Measurements from ENCODE around the gene TXNDC2. TPM values are rescaled to one million over a fixed set of nuclear protein-coding genes. Genes with fewer than 3 reads are reported as not detected.

TXNDC2 gene
- total and polyA plus RNA-seq, 9 of the 15 experiments (the other 6 are each of a cell fraction or from before 2014, with no cell fraction given), result 1.2 to 4.9 (median 2.3) TPM

- H3K4me3 ChIP-seq, result no peak overlapping the region
- BruUV-seq (replicated peaks), result no TSS peak
- peaks cover 24% of the 10 kb centered on the region for H3K9me3 ChIP-seq (replicated peaks; ENCODE audit: control insufficient read depth, insufficient read depth, low read depth, low read length)
- peaks cover 11% of the 10 kb centered on the region; the same call in 2 of the 3 replicates for H3K36me3 ChIP-seq (ENCODE audit: control insufficient read depth, insufficient read depth, low read length)
- no peaks in the 10 kb centered on the region for H4K20me1 ChIP-seq (replicated peaks; ENCODE audit: control insufficient read depth, insufficient read depth, low read length)
- H3K4me1 ChIP-seq (replicated peaks in 1 of 2; ENCODE audit: control insufficient read depth in 2 of 2, insufficient read depth in 2 of 2, low read length in 2 of 2), result peaks cover 14 to 46% of the 10 kb centered on the region in 2 experiments
- H3K27me3 ChIP-seq (ENCODE audit: control insufficient read depth in 2 of 2, insufficient read depth in 2 of 2, low read length in 2 of 2), result no peaks in the 10 kb centered on the region
- peak overlapping the region; percentile 48 for H2AFZ ChIP-seq (ENCODE audit: low read depth, low read length)
- H3K79me2 ChIP-seq (ENCODE audit: control insufficient read depth, insufficient read depth, low read length), result peaks cover 3% of the 10 kb centered on the region; the same call in 1 of the 3 replicates
- ChIA-PET CTCF (ENCODE audit: low intra/inter-chr PET ratio) (no interaction called here), POLR2A (interaction anchor here (0.6 to 1.3 kb wide), 3 partner anchors 9 to 48 kb away, joined by 3 read pairs; no protein-coding TSS in a partner anchor)
- no peaks in the 10 kb centered on the region for H3K9me1 ChIP-seq (ENCODE audit: control insufficient read depth, insufficient read depth, low read length)
- WGBS (ENCODE audit: insufficient coverage, low coverage, missing lambda C conversion rate), result 53% methylated on average over 4 of the region's 4 CpGs
- peak; percentile 62 for FAIRE-seq
- in situ Hi-C loops (cut with MboI) (no loop called here), intact Hi-C loops (cut with micrococcal nuclease) (no loop called here)
- ATAC-seq, result no peak
- H3K4me2 ChIP-seq (ENCODE audit: insufficient read depth, low read length), result peak overlapping the region; percentile 16
- H3K9ac ChIP-seq (ENCODE audit: insufficient read depth in 1 of 2, low read depth in 2 of 2, low read length in 2 of 2), result no peak overlapping the region
- peak in 1 of 4 experiments; percentile 55 for DNase-seq (ENCODE audit: extremely low read depth in 1 of 4, low spot score in 3 of 4)
- peak overlapping the region; percentile 58; the same call in 2 of the 3 replicates for H3K27ac ChIP-seq (ENCODE audit: extremely low read depth, low read depth, low read length)
- no peak for TF ChIP-seq ZNF407 (IDR thresholded peaks at IDR 0.05; ENCODE audit: low read depth)
- TF ChIP-seq KLF13 (tag; IDR thresholded peaks at IDR 0.05; ENCODE audit: borderline replicate concordance, low read depth), result no peak
- 0 out of 2 replicates have a peak, but pooled peaks have one; percentile 4 for TF ChIP-seq TCF3 (CRISPR knock-in tag; IDR thresholded peaks at IDR 0.05)
- peak; percentile 40; the same call in 1 of the 2 replicates for TF ChIP-seq JUND (IDR thresholded peaks at IDR 0.05; ENCODE audit: borderline replicate concordance, low read depth, low read length)
- TF ChIP-seq JUND (tag; IDR thresholded peaks at IDR 0.05; ENCODE audit: borderline replicate concordance, low read depth, low read length), result peak; percentile 14; the same call in 1 of the 3 replicates
- TF ChIP-seq, protein P1, sequence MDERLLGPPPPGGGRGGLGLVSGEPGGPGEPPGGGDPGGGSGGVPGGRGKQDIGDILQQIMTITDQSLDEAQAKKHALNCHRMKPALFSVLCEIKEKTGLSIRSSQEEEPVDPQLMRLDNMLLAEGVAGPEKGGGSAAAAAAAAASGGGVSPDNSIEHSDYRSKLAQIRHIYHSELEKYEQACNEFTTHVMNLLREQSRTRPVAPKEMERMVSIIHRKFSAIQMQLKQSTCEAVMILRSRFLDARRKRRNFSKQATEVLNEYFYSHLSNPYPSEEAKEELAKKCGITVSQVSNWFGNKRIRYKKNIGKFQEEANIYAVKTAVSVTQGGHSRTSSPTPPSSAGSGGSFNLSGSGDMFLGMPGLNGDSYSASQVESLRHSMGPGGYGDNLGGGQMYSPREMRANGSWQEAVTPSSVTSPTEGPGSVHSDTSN (CRISPR knock-in tag; IDR thresholded peaks at IDR 0.05; ENCODE audit: low read depth), result no peak
- TF ChIP-seq, protein P1 (tag; conservative IDR thresholded peaks at IDR 0.05; ENCODE audit: low read depth), result peak; percentile 47; the same call in 1 of the 2 replicates
- TF ChIP-seq BCOR (IDR thresholded peaks at IDR 0.05), result no peak
- TF ChIP-seq RBM15 (IDR thresholded peaks at IDR 0.05; ENCODE audit: insufficient read depth, low read length), result no peak
These were observed 18.6 kb upstream of the TXNDC2 start for GRCh38 chr18:9867071-9867594.

Measured in K562 (cell line).